ENCODE results near the gene SCYGR6. TPM values are rescaled to one million over a fixed set of nuclear protein-coding genes. Genes with fewer than 3 reads are reported as not detected.

Gene SCYGR6
- total and polyA plus RNA-seq, 2 donors from 2014 or later: not detected

Other genes starting within 250 kb of the SCYGR6 start
- not detected for gene SCYGR2, start 125.9 kb downstream of the SCYGR6 start, total RNA-seq
- not detected for gene SCYGR2, start 125.9 kb downstream of the SCYGR6 start, polyA plus RNA-seq (ENCODE audit: insufficient read depth, low read depth, low replicate concordance)
- not detected for gene SCYGR3, start 109.9 kb downstream of the SCYGR6 start, total RNA-seq
- gene SCYGR3, start 109.9 kb downstream of the SCYGR6 start, polyA plus RNA-seq (ENCODE audit: insufficient read depth, low read depth, low replicate concordance): not detected
- gene SCYGR4, start 107.3 kb downstream of the SCYGR6 start, total RNA-seq: not detected
- gene SCYGR4, start 107.3 kb downstream of the SCYGR6 start, polyA plus RNA-seq (ENCODE audit: insufficient read depth, low read depth, low replicate concordance): not detected
- not detected for gene SCYGR5, start 58.0 kb downstream of the SCYGR6 start, total RNA-seq
- gene SCYGR5, start 58.0 kb downstream of the SCYGR6 start, polyA plus RNA-seq (ENCODE audit: insufficient read depth, low read depth, low replicate concordance): not detected
- 4.4 TPM for gene SLC19A3, start 6.7 kb downstream of the SCYGR6 start, total RNA-seq
- 8.3 TPM for gene SLC19A3, start 6.7 kb downstream of the SCYGR6 start, polyA plus RNA-seq (ENCODE audit: insufficient read depth, low read depth, low replicate concordance)
- gene SCYGR7, start 3.6 kb upstream of the SCYGR6 start, total RNA-seq: not detected
- gene SCYGR7, start 3.6 kb upstream of the SCYGR6 start, polyA plus RNA-seq (ENCODE audit: insufficient read depth, low read depth, low replicate concordance): not detected
- not detected for gene SCYGR8, start 21.1 kb upstream of the SCYGR6 start, total RNA-seq
- gene SCYGR8, start 21.1 kb upstream of the SCYGR6 start, polyA plus RNA-seq (ENCODE audit: insufficient read depth, low read depth, low replicate concordance): not detected
- gene CCL20, start 89.1 kb upstream of the SCYGR6 start, total RNA-seq: 2.7 TPM
- 2.5 TPM for gene CCL20, start 89.1 kb upstream of the SCYGR6 start, polyA plus RNA-seq (ENCODE audit: insufficient read depth, low read depth, low replicate concordance)
- gene DAW1, start 146.9 kb upstream of the SCYGR6 start, total RNA-seq: 1.7 TPM
- gene DAW1, start 146.9 kb upstream of the SCYGR6 start, polyA plus RNA-seq (ENCODE audit: insufficient read depth, low read depth, low replicate concordance): 1.0 TPM

Measured in kidney (tissue), 2 donors.